HAP-1 (cell line): ENCODE measurements around the gene DNAAF9.
"Not testable (repeated sequence)": the region's sequence is repeated elsewhere in the genome, so short reads cannot be mapped to it uniquely, and the experiment has no call there.

ENCODE experiments used
- DNase-seq, 2 experiments: peaks; one replicate each; pipeline ENCODE4 v3.0.0-alpha.2; 2016 to 2020; ENCODE audit warnings: low spot score in 2 of 2
- H3K27me3 ChIP-seq: fragments of 250-450 bp; sonication (Bioruptor Pico); 2 replicates; pipeline ENCODE4 v1.5.1; 2020; ENCODE audit warnings: low read depth, mild to moderate bottlenecking, moderate library complexity
- H3K36me3 ChIP-seq: fragments of 250-450 bp; sonication (Bioruptor Pico); replicated peaks from 2 replicates; pipeline ENCODE4 v1.5.1; 2020; ENCODE audit warnings: mild to moderate bottlenecking
- H3K4me1 ChIP-seq: fragments of 250-450 bp; sonication (Bioruptor Pico); 2 replicates; pipeline ENCODE4 v1.5.1; 2020; ENCODE audit warnings: mild to moderate bottlenecking
- H3K4me3 ChIP-seq: fragments of 250-450 bp; sonication (Bioruptor Pico); 2 replicates; pipeline ENCODE4 v1.5.1; 2020; ENCODE audit warnings: mild to moderate bottlenecking, moderate library complexity
- H3K9me3 ChIP-seq: fragments of 250-450 bp; sonication (Bioruptor Pico); 2 replicates; pipeline ENCODE4 v1.5.1; 2020; ENCODE audit warnings: mild to moderate bottlenecking, moderate library complexity
- in situ Hi-C: fragments of 300-500 bp; cut with MboI; formaldehyde crosslinking; loops from 3 replicates; pipeline ENCODE4 v1.14.3; 2020; ENCODE audit warnings: low sequenced_read_pairs, inconsistent platforms, mixed read lengths

The DNAAF9 gene

GRCh38 chr20:3426766-3427165 is 19.3 kb upstream of the DNAAF9 start:
- H3K27me3 ChIP-seq, H3K4me3 ChIP-seq, H3K4me1 ChIP-seq, in situ Hi-C loops, H3K9me3 ChIP-seq, H3K36me3 ChIP-seq, DNase-seq: not testable (repeated sequence)

- no peaks in the 10 kb centered on the region for H3K36me3 ChIP-seq
- no peak overlapping the region for H3K4me3 ChIP-seq
- H3K9me3 ChIP-seq, result no peaks in the 10 kb centered on the region
- no peak for DNase-seq
- in situ Hi-C loops, result no loop called here
- peaks cover 3% of the 10 kb centered on the region; the same call in 1 of the 2 replicates for H3K4me1 ChIP-seq
- no peaks in the 10 kb centered on the region for H3K27me3 ChIP-seq
Observed at GRCh38 chr20:3423126-3423525, 15.7 kb upstream of the DNAAF9 start.

- DNase-seq, result no peak
- in situ Hi-C loops, result no loop called here
Observed at GRCh38 chr20:3421985-3422384, 14.5 kb upstream of the DNAAF9 start.

GRCh38 chr20:3420211-3420707 is 12.8 kb upstream of the DNAAF9 start:
- no peaks in the 10 kb centered on the region for H3K36me3 ChIP-seq
- no peaks in the 10 kb centered on the region for H3K27me3 ChIP-seq
- H3K4me1 ChIP-seq, result peaks cover 3% of the 10 kb centered on the region; the same call in 1 of the 2 replicates
- DNase-seq, result peak; percentile 9 to 31
- in situ Hi-C loops, result no loop called here
- no peak overlapping the region for H3K4me3 ChIP-seq
- H3K9me3 ChIP-seq, result peaks cover 3% of the 10 kb centered on the region; the same call in 1 of the 2 replicates

More at GRCh38 chr20:3421985-3422384, 14.5 kb upstream of the DNAAF9 start:
- H3K9me3 ChIP-seq, result no peaks in the 10 kb centered on the region
- no peaks in the 10 kb centered on the region for H3K27me3 ChIP-seq
- no peaks in the 10 kb centered on the region for H3K36me3 ChIP-seq
- peaks cover 3% of the 10 kb centered on the region; the same call in 1 of the 2 replicates for H3K4me1 ChIP-seq
- no peak overlapping the region for H3K4me3 ChIP-seq

- H3K36me3 ChIP-seq, H3K4me1 ChIP-seq, in situ Hi-C loops, DNase-seq, H3K27me3 ChIP-seq, H3K9me3 ChIP-seq, H3K4me3 ChIP-seq: not testable (repeated sequence)
Observed at GRCh38 chr20:3418161-3418560, 10.7 kb upstream of the DNAAF9 start.

GRCh38 chr20:3414122-3414521 is 6.7 kb upstream of the DNAAF9 start:
- Histone ChIP-seq H3K4me1 (no peaks in the 10 kb centered on the region), H3K4me3 (no peak overlapping the region), H3K9me3 (peaks cover 3% of the 10 kb centered on the region; the same call in 1 of the 2 replicates), H3K27me3 (0 out of 2 replicates have a peak, but pooled peaks cover 5% of the 10 kb centered on the region), H3K36me3 (no peaks in the 10 kb centered on the region)
- no peak for DNase-seq
- in situ Hi-C loops, result no loop called here

- Histone ChIP-seq H3K27me3 (0 out of 2 replicates have a peak, but pooled peaks cover 5% of the 10 kb centered on the region), H3K36me3 (no peaks in the 10 kb centered on the region), H3K9me3 (peaks cover 3% of the 10 kb centered on the region; the same call in 1 of the 2 replicates), H3K4me3 (no peak overlapping the region), H3K4me1 (peaks cover under 1% of the 10 kb centered on the region; the same call in 1 of the 2 replicates)
- DNase-seq, result no peak
- in situ Hi-C loops, result no loop called here
Observed at GRCh38 chr20:3413393-3413889, 6.0 kb upstream of the DNAAF9 start.

- DNase-seq, result no peak
- in situ Hi-C loops, result no loop called here
- peaks cover 3% of the 10 kb centered on the region; the same call in 1 of the 2 replicates for H3K4me1 ChIP-seq
Observed at GRCh38 chr20:3412600-3413392, 5.3 kb upstream of the DNAAF9 start.

GRCh38 chr20:3410464-3410863 is 3.0 kb upstream of the DNAAF9 start:
- no peak overlapping the region for H3K4me3 ChIP-seq
- H3K36me3 ChIP-seq, result no peaks in the 10 kb centered on the region
- DNase-seq, result no peak
- peaks cover 3% of the 10 kb centered on the region; the same call in 1 of the 2 replicates for H3K4me1 ChIP-seq
- 0 out of 2 replicates have a peak, but pooled peaks cover 5% of the 10 kb centered on the region for H3K27me3 ChIP-seq
- H3K9me3 ChIP-seq, result no peaks in the 10 kb centered on the region
- in situ Hi-C loops, result no loop called here

More at GRCh38 chr20:3412600-3413392, 5.3 kb upstream of the DNAAF9 start:
- Histone ChIP-seq H3K36me3 (no peaks in the 10 kb centered on the region), H3K4me3 (no peak overlapping the region), H3K27me3 (0 out of 2 replicates have a peak, but pooled peaks cover 5% of the 10 kb centered on the region), H3K9me3 (peaks cover 3% of the 10 kb centered on the region; the same call in 1 of the 2 replicates)

- Histone ChIP-seq H3K9me3 (no peaks in the 10 kb centered on the region), H3K36me3 (no peaks in the 10 kb centered on the region), H3K4me3 (no peak overlapping the region), H3K27me3 (0 out of 2 replicates have a peak, but pooled peaks cover 5% of the 10 kb centered on the region), H3K4me1 (peaks cover 3% of the 10 kb centered on the region; the same call in 1 of the 2 replicates)
- no peak for DNase-seq
- in situ Hi-C loops, result no loop called here
Observed at GRCh38 chr20:3409417-3409816, 1.9 kb upstream of the DNAAF9 start.

GRCh38 chr20:3407771-3408637 is 535 bp upstream of the DNAAF9 start:
- DNase-seq, result peak; percentile 63 to 85
- H3K36me3 ChIP-seq, result no peaks in the 10 kb centered on the region
- H3K9me3 ChIP-seq, result no peaks in the 10 kb centered on the region
- peak overlapping the region; percentile 53 for H3K4me3 ChIP-seq
- peaks cover 3% of the 10 kb centered on the region; the same call in 1 of the 2 replicates for H3K4me1 ChIP-seq
- H3K27me3 ChIP-seq, result 0 out of 2 replicates have a peak, but pooled peaks cover 5% of the 10 kb centered on the region
- in situ Hi-C loops, result no loop called here

- H3K9me3 ChIP-seq, result no peaks in the 10 kb centered on the region
- H3K4me3 ChIP-seq, result peak overlapping the region; percentile 53
Observed at GRCh38 chr20:3406481-3407039, 909 bp downstream of the DNAAF9 start.

More at GRCh38 chr20:3406481-3407039, 909 bp downstream of the DNAAF9 start:
- in situ Hi-C loops, result no loop called here
- Histone ChIP-seq H3K36me3 (no peaks in the 10 kb centered on the region), H3K4me1 (peaks cover 3% of the 10 kb centered on the region; the same call in 1 of the 2 replicates), H3K27me3 (no peaks in the 10 kb centered on the region)
- DNase-seq, result peak in 1 of 2 experiments; percentile 21
